NOMO-1 treated with DMSO at 0.1 percent for 48 hours (cell line): ENCODE results near the gene LIN28A.

ENCODE experiments used
- DNase-seq: peaks from one replicate; lab custom pipeline; 2025; ENCODE audit not compliant: unreplicated experiment; lab: John Stamatoyannopoulos, UW

Gene LIN28A

DNA sequence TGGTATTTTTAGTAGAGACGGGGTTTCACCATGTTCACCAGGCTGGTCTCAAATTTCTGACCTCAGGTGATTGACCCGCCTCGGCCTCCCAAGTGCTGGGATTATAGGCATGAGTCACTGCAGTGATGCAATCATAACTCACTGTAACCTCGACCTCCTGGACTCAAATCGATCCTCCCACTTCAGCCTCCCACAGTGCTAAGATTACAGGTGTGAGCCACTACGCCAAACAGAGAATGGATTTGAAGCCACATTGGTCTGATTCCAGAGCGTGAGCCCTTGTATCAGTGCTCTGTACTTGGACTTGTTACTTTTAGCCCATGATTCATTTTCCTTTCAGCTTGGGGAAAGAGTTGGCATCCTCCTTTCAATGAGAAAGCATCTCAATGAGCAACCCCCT lies 23.2 kb upstream of the LIN28A start:
- peak; percentile 5 for DNase-seq

DNA sequence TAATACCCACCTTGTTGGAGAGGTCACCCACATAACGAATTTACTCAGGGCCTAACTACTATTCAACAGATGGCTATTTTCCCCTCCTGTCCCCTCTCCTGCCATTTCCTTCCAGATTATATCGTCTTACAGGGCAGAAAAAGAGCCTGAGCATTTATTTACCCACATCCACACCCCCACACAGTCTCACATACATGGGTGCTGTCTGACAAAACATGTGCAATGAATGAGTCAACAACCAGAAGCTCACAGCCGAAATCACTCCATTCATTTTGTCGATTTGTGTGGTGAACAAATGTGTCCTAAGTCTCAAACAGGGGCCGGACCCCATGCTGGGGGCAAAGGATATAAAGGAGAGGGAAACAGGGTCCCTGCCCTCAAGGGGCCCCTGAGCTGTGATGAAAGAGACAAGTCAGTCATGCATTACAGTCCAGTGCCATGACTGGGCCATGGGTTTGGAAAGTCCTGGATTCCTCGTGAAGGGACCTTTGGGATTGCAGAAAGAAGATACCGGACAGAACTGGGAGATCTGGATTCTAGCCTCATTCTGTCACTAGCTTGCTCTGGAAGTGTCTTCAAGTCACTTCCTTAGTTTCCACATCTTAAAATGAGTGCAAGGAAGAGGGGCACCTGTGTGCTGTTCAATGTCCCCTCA lies 21.7 kb upstream of the LIN28A start:
- no peak for DNase-seq

DNA sequence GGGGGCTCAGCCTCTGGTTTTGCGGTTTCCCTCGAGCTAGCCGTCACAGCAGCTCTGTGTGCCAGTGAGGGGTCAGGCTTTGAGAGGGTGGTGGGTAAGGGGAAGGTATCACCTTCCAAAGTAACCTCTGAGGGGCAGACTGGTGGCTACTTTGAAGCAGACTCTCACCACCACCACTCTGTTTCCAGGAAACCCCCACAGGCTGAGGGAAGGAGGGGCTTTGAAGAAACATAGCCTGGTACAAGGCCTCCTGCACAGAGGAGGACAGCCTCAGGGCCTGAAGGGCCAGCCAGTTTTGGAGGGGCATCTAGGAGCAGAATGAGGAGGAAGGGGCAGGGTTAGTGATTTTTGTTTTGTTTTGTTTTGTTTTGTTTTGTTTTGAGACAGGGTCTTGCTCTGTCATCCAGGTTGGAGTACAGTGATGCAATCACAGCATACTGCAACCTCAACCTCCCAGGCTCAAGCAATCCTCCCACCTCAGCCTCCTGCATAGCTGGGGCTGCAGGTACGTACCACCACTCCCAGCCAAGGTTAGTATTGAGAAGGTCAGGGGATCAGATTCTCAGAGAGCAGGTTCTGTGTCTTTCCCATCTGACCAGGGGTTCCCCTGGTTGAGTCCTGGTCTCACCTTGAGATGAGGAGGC lies 20.9 kb upstream of the LIN28A start:
- DNase-seq: no peak

DNA sequence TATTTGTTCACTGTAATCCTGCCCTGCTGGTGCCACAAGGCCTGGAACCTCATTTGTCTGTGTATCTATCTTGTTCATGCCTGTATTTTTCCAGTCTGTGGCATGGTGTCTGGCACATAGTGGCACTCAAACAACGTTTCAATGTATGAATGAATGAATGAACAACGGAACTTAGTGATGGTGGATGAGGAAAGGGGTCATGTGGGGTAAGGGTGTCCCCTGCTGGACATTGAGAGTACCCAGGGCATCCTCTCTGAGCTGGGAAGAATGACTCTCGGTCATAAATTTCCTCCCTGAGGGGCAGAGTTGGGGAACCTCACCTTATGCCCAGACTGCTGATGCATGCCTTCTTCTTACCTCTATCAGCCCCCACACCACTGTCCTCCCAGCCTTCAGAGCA lies 19.2 kb upstream of the LIN28A start:
- DNase-seq: peak; percentile 64

DNA sequence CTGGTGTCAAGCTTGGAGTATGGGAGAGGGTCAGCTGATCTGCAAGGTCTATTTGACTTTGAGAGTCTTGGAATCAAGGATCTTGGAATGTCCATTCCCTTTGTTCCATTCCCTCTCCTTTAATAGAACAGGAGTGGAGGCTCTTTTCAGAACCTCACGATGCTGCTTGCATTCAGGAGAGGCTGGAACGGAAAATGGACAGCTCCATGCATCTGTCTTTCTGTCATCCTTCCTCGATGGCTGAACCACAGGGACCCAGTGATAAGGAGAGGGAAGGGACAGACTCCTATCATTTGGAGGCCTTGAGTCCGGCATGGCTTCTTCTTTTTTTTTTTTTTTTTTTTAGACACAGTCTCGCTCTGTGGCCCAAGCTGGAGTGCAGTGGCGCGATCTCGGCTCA lies 14.9 kb upstream of the LIN28A start:
- no peak for DNase-seq

DNA sequence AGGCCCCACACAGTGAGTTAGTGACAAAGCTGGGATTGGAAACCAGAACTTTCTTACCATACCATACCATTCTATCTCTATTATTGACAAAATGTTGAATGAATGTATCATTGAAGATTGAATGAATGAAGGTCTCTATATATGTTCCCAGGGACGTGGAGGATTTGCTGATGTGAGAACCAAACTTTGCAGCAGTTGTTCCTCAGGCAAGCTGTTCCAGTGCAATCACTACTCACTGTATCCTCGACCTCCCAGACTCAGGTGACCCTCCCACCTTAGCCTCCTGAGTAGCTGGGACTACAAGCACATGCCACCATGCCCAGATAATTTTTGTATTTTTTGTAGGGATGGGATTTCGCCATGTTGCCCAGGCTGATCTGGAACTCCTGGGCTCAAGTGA lies 11.6 kb upstream of the LIN28A start:
- no peak for DNase-seq

DNA sequence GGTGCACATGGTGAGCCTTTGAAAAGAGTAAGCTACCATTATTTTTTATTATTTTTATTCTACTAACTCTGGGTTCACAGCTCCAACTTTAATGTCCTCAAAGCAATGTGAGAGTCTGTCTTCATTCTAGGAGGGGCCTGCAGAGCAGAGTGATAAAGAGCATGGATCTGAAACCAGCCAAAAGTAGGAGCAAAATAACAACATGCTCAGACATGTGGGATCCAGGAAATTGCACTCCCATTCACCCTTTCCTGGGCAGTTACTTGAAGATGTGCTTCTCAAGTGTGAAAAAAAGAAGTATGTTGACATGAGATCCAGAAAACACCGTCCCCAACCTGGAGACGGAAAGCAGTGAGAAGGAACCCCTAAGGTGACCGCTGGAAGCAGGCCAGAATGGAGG lies 8.7 kb upstream of the LIN28A start:
- DNase-seq: no peak

DNA sequence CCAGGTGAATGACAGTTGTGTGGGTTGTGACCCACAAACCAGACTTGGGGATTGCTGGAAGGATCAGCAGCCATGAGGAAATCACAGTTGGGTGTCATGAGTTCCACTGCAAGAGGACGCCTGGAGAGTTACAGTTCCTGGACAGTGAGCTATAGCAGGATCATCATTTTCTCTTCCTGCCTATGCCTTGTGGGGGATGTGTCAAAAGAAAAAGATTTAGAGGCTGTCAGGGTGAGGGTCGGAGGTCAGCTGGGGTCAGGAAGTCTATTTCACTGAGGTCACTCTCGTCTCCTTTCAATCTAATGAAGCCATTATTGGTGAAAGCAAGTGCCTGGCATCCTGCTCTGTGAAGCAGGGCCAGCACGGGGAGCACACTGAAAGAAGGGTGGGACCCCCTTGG lies 7.0 kb upstream of the LIN28A start:
- DNase-seq: no peak

DNA sequence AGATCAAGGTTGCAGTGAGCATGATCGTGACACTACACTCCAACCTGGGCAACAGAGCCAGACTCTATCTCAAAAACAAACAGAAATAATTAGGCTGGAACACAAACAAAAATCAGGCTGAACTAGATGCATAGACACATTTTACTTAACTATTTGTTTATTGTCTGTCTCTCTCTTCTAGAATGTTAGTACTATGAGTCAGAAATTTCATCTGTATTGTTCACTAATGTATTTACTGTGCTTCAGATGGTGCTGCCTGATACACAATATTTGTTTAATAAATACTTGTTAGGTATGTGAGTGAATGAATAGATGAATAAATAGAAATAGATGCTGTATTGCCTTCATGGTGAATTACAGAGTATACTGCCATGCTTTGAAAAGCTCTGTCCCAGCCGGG lies 6.0 kb upstream of the LIN28A start:
- DNase-seq: no peak

DNA sequence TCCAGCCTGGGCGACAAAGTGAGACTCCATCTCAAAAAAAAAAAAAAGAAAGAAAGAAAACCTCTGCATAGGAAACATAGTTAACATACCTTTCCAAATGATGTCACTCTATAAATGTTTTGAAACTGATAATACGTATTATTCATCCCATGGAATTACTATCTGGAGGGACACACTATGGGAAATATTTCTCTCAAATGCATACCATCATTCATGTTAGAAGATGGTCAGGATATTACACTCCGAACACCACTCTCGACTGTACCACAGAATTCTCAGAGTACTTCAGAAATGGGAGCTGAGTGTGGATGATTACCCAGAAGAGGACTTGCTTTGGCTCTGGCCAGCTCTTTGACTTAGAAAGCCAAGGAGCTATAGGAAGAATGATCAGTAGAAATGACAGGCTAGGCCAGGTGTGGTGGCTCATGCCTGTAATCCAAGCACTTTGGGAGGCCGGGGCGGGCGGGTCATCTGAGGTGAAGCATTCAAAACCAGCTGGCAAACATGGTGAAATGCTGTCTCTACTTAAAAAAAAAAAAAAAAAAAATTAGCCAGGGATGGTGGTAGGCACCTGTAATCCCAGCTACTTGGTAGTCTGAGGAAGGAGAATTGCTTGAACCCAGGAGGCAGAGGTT lies 5.2 kb upstream of the LIN28A start:
- no peak for DNase-seq

DNA sequence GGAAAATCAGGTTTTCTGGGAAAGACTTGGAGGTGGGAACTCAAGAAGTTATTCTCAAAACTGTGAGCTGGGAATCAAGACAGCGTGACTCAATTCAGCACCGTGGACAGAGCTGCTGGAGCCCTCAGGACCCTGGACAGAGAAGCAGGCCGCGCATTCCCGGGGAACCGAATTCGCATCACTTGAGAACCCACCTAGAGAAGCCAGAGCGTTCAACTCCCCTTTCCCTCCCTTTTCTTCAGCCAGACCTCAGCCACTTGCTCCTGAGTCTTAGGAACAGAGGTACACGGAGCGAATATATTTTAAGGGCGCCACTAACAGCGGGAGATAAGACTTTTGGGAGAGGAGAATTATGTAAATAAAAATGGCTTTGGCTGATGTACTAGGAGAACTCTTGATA lies 2.0 kb upstream of the LIN28A start:
- DNase-seq: peak; percentile 49

DNA sequence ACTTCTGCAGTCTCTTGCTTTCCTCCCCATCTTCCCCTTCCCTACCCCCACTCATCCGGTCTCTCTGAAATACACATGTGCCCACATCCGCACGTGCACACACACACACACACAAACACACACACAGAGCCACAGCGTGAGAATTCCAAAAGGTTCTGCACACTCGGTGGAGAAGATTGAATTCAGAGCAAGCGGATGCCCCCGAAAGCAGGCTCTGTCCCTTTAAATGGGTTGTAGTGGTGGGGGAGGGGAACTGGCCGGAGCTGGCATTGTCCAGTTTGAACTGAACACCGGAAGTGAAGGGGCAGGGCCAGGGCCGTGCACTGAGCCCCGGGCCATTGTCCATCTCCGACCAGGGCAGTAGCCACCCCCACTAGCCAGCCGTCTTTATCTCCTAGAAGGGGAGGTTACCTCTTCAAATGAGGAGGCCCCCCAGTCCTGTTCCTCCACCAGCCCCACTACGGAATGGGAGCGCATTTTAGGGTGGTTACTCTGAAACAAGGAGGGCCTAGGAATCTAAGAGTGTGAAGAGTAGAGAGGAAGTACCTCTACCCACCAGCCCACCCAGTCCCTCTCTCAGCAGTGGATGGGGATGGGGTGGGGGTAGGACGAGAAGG lies 1.3 kb upstream of the LIN28A start:
- no peak for DNase-seq

DNA sequence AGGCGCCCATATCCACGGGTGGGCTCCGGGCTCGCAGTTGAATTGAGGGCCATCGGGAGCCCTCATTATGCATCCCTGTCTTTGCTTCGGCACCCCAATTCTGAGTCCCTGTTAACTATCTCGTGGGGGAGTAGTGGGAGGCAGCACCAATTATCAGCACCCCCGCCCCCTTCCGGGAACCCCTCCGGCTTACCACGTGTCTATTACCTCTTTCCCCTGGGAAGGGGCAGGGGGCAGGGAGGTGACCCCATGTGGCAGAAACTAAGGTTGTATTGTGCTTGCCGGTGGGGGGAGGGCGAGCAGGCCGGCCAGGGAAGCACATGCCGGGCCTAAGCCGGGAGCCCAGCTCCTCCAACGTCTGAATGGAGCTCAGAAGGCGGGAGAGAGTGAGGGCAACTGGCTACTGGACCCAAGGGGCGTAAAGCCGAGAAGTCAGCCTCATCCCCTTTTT lies 1.0 kb downstream of the LIN28A start:
- no peak for DNase-seq

DNA sequence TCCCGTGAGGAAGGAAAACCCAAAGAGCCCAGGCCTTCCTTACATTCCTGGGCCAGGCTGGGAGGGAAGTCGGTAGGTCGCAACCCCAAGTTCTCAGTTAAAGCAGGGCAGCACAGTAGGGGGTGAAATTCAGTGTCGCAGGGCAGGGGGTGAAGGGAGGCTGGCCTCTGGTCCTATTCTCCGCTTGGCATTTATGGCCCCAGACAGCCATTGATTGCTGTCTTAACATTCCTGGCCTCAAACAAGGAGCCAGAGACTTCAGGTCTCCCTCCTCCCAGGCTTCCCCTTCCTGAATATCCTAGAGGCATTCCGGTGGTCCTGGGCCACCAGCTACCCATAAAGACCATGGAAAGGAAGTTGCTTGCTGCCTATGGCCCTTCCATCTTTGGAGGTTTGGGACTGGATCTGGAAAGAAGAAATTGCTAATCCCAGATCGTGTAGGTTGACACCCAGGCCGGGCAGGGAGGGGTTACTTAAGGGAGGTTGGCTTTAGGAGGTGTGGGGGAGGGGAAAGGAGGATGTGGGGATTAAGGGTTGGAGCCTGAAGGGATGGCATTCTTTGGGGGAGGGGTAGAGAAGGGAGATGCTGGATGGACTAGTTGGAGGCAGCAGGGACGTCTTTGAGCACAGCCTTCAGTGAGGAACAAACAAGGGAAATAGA lies 1.7 kb downstream of the LIN28A start:
- DNase-seq: no peak

DNA sequence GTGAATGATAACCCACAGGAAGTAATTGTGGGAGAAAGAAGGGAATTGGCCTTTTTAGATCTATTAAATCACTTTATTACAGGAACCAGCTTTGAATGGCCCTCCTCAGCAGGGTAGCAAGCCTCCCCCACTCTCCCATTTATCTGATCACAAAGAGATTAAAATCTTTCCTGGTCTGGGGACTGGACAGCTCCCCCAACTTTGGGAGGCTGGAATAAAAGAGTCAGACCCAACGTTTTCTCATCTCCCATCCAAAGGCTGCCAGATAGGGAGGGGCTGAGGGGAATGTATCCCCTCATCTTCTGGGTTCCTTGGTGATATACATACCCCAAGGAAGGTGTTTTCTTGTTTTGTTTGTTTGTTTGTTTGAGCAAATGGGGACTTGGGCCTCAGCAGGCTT lies 2.4 kb downstream of the LIN28A start:
- DNase-seq: no peak

DNA sequence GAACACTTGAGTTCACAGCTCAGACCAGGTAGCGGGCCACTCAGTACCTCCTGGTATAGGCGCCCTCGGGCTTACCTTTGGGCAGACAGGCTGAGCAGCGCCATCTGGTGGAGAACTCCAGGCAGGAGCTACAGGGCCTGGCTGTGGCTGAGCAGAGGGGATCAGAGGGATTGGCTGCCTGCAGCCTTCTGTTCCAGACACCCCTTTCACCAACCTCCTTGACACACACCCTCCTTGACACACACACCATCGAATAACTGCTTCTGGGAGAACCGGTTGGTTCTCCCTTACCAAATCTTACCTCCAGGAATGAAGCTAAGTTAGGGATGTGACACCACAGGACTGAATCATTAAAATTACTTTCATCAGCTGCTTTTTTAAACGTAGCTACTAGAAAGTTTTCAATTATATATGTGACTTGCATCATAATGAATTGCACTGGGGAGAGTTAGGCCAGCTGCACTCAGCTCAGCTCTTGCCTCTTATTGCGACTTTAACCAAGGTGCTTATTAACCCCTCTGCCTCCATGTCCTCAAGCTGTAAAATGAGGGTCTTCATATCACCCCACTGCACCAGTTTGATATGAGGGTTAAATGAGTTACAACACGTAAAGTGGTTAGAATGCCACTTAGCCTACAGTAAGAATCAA lies 6.6 kb downstream of the LIN28A start:
- peak; percentile 55 for DNase-seq

DNA sequence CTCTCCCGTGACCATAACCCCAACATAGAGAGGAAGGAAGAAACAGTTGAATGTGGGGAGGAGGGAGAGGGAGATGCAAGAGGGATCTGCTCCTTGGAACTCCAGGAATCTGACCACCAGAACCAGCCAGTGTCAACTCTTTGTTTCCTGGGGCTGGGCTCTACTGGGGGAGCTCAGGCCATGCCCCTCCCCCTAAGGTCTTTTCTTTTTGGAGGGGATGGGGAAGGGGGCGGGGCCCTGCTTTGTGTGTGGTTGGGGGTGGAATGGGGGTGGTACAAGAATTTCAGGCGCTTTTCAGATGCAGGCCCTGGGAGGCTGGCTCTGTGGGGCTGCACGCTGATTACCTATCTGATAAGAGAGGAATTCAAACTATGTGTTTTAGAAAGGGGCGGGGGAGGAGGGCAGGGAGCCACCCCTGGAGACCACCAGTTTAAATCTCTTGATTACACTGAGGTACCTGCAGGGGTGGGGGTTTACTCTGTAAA lies 8.3 kb downstream of the LIN28A start:
- no peak for DNase-seq

DNA sequence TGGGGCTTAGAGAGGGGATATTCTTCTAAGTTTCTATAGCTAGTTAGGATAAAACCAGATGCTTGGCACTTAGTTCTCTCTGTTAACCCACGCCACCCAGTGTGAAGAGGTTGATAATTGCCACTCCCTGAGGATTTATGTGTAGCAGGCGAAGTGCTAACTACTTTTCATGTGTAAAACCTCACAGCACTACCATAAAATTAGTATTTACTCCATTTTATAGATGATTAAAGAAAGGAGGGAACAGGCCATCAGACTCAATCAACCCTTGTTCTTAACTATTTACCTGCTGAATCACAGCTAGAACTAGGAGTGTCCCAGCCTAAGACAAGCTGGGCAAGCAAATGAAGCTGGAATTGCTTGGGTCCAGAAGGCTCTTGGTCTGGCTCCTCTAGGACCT lies 8.9 kb downstream of the LIN28A start:
- DNase-seq: no peak

DNA sequence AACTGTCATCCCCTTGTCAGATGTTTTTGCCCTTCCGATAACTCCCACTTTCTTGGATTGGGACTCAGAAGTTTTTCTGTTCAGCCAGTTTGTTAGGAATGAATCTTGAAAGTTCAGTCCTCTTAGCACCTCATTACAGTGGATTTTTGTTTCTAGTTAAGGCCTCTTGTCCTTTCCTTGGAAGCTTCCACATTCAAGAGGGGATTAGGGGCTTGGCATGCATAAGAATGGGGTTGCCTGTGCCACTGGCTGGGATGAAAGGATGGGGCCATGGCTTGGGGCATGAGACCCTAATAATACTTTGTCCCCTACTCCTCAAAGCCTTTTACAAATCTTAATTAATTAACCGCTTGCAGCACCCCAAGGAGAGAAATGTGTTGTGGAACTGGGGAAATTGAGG lies 19.1 kb downstream of the LIN28A start:
- DNase-seq: no peak

DNA sequence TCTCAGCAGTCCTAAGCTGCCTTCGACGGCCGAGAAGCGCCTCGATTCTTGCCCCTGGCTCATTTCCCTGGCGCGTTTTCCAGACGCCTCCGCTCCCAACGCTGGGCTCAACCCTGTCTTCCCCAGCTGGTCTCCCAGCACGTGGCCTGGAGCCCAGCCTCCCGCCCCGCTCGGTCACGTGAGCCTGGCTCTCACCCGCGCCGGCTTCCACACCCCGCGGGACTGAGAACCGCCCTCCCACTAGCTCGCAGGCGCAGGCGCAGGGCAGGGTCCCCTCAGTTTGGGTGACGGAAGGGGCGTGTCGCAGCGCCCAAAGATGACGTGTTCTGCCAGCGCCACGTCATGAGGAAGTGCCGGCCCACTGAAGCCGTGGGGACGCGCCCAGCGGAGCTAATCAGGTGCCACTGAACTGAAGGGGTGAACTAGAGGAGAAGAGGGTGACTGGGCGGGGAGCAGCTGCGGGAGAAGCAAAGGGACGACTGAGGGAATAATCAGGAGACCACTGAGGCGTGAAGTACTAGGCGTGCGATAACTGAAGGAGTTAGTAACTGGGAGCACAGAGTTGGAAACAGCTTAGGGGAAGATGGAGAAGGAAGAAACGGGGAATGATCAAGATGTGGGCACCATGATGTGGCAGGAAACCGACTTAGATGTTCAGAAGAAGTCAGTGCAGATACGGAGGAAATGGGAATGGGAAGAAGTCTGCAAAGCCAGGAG lies 21.5 kb downstream of the LIN28A start, which contains the start of gene DHDDS:
Gene DHDDS (plus strand): TSS at position 343 of the 717 bp plus-strand sequence. CDS start 625 bp downstream, outside the sequence.
- peak; percentile 96 for DNase-seq
